Activated CD4-positive, alpha-beta T cell treated with anti-CD3 and anti-CD28 coated beads, Interleukin-2, amount 50 U/mL, for 16 hours (primary cell): ENCODE data around the gene NUP93.
A peak's percentile ranks its signal among the peaks of the same experiment; 100 is the strongest.

Source experiments
- DNase-seq: peaks from one replicate; pipeline ENCODE4 v3.0.0-alpha.2; 2020

NUP93 gene

DNA sequence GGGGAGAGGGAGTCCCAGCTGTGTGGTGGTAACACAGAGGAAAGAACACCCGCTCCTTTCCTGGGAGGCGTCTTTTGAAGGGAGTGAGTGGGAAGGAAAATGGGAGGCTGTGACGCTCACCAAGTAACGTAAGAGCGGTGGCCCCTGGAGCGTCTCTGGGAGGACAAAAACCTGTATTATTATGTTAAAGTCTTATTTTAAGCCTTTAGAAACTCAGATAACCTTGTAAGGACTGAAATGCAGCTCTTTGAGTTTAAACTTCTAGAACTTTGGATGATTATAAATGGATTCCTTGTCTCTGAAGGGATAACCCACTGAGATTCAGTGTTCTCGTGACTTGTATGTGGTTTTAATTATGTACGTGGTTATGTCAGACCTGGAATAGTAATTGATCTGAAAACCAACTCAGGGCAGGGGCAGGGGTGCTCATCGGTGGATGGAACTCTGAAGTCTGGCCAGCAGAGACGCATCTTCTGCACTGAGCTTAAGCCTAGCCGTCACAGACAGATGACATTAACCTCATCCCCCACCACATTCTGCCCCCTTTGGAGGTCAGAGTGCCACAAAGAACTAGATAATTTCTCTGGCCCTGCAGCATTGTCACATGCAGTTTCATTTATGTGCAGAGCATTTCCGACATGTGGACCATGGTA, 93.3 kb downstream of the NUP93 start:
- no peak for DNase-seq

DNA sequence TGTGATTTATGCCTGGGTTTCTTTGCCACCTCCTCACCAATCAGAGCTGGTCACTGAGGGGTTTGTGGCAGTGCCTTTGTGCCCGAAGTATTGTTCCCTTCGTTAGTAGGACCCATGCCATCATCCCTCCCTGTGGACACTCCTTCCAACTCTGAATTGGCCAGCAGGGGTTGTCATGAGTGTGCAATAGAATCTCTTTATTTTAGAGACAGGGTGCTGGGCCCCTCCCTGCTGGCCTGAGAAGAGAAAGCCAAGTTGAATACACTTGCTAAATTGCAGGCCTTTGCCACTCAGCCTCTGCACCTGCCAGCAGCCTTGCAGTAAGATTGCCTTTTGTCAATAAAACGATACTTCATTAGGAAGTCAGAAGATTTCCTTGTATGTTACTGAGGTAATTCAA, 94.4 kb downstream of the NUP93 start:
- DNase-seq: no peak

DNA sequence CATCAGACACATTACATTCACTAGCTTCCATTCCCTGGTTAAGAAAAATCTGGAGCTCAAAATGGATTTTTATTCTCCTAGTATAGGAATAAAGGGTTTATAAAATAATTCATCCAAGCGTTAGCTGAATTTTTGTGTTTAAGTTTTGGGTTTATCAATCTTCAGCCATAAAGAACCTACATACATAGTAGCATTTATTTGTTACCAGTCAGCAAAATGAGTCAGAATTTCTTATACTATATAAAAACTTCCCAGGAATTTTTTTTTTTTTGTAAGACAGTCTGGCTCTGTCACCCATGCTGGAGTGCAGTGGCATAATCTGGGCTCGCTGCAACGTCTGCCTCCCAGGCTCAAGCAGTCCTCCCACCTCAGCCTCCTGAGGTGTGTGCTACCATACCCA, 94.9 kb downstream of the NUP93 start:
- no peak for DNase-seq

- DNase-seq: no peak
Measured at GRCh38 chr16:56825826-56826225, 95.9 kb downstream of the NUP93 start.

GRCh38 chr16:56828647-56829046, 98.7 kb downstream of the NUP93 start:
- DNase-seq: no peak

DNA sequence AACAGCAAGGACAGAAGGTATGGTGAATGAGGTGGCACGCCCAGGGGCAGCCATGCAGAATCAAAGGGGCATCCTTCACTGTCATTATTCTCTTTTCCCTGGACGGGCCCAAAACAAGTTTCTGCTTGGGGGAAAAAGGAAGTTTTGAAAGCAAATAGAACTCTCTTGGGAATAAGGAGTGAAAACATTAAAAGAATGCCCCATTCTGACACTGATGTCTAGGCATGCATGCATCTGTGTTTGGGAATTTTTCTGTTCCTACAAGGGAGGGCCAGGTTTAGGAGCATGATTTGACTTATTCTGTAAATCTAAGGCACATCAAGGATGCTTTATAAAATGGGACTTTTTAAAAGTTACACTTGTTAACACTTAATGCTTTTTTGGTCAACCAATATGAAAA, 100.7 kb downstream of the NUP93 start:
- no peak for DNase-seq

- peak; percentile 6 for DNase-seq
Measured at GRCh38 chr16:56832768-56833167, 102.8 kb downstream of the NUP93 start.

DNA sequence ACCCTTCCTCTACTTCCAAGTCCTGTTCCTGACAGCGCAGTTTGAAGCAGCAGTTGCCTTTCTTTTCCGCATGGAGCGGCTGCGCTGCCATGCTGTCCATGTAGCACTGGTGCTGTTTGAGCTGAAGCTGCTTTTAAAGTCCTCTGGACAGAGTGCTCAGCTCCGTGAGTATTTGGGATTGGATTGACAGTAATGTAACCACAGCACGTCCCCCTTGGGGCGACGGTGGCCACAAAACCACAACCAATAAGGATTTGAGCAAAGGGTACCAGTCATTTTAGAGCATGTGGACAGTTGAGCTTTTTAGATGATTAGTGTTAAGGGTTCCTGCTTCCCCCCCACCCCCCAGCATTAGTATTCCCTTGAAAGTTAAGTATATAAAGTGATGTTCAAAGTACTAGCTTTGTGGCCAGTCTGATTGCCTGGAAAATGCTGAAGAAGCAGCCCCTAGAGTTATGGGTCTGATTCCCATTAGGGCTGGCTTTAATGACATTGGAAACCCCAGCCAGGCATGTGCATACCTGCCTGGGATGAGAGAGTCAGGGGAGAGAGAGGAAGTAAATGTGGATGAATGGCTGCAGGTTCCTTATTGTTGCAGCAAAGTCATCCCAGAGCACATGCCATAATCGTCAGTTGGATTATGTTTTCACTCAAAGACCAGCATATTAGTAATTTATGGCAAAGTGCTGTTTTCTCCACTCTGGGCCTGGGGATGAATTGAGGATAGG, 103.5 kb downstream of the NUP93 start:
- DNase-seq: peak; percentile 25

- DNase-seq: no peak
Measured at GRCh38 chr16:56835320-56835719, 105.4 kb downstream of the NUP93 start.

GRCh38 chr16:56836410-56837230, 106.7 kb downstream of the NUP93 start:
- DNase-seq: no peak

- no peak for DNase-seq
Measured at GRCh38 chr16:56838622-56839337, 108.9 kb downstream of the NUP93 start.

DNA sequence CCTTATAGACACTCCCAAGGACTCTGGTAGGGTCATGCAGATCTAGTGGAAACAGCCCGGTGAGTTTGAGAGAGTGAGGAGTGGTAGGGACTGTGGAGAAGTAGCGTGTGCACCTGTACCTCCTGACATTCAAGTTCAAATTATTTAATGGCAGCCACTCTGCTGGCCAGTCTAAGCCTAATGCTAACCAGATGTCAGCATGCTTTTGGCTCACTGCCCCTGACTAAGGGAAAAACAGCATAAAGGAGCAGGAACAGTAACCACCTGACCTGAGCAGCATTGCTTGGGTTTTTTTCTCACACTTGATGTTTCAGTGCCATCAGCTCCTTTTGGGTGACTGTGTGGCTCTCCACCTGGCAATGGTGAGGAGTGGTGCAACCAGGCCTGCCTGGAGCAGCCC, 111.3 kb downstream of the NUP93 start:
- no peak for DNase-seq

- no peak for DNase-seq
Measured at GRCh38 chr16:56841659-56842058, 111.7 kb downstream of the NUP93 start.

DNA sequence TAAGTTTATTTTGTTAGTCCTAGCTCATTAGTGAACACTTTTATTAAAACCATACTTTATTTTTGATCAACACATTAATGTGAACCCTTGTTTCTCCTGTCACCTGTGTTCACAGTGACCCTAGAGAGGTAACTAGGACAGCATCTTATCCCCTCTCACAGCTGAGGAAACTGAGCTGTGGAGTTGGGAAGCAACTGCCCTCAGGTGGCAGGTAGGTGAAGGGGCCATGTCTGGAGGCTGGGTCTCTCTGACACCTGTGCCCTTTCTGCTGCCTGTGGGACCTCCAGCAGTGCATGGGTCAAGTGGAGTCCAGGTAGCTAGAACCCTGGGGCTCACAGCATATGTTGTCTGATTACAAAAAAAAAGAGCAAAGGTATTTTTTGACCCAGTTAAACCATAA, 112.2 kb downstream of the NUP93 start:
- DNase-seq: no peak

GRCh38 chr16:56844056-56844455, 114.1 kb downstream of the NUP93 start:
- DNase-seq: no peak

GRCh38 chr16:56847173-56847910, 117.4 kb downstream of the NUP93 start:
- DNase-seq: peak; percentile 37

DNA sequence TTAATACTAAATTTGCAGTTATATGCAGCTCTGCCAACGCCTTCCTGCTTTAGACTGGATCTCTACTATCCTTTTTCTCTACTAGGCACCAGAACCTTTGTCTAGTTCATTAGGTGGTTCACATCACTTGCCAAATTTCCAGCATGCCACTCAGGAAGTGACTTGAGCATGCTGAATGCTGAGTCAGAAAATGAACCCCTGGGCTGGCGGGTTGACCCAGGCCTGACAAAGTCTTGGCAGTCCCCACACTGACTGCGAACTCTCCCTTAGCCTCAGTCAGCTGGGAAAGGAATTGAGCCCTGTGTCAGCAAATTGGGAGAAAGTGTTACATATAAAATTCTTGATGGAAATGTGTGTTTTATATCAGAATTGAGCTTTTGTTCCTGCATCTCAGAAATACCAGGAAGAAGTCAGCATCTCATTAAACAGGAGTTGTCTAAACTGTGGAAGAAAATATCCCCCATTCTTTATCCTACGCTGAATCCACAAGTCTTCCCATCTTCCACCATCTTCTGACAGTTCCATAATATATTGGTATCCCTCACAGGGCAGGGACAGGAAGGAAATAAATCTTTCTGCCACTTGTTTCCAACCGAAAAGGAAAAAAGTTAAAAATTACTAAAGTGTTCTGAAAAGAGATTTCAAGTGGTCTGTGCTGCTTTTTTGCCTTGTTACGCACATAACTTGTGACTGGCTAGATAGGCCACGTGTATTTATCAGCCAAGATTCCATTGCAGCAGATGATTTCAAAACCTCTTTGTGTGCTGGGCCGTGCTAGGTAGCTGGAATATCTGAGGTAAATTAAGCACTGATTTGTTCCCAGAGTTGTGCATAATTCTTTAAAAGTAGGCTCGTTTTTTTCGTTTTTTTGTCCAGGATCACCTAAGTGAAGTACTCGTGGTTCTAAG, 118.4 kb downstream of the NUP93 start:
- DNase-seq: peak; percentile 35

- no peak for DNase-seq
Measured at GRCh38 chr16:56848955-56849689, 119.2 kb downstream of the NUP93 start.

GRCh38 chr16:56849690-56850680, 120.1 kb downstream of the NUP93 start:
- DNase-seq: no peak
